Kidney epithelial cell (primary cell): Measurements from ENCODE around the gene LSP1. TPM values are rescaled to one million over a fixed set of nuclear protein-coding genes. Genes with fewer than 3 reads are reported as not detected.

Experiments used
- DNase-seq: peaks from one replicate; pipeline ENCODE4 v3.0.0-alpha.2; 2010; ENCODE audit warnings: low read depth
- H3K27me3 ChIP-seq: 2 replicates; pipeline ENCODE4 v1.6.0; 2011; ENCODE audit warnings: low read length; ENCODE audit not compliant: control insufficient read depth, insufficient read depth
- H3K36me3 ChIP-seq: 2 replicates; pipeline ENCODE4 v1.5.1; 2011; ENCODE audit warnings: low read length; ENCODE audit not compliant: control insufficient read depth, insufficient read depth
- H3K4me3 ChIP-seq: 2 replicates; pipeline ENCODE4 v1.5.1; 2011; ENCODE audit warnings: low read depth, mild to moderate bottlenecking, control low read depth, low read length
- total RNA-seq: library from RNA; depleted of rRNA; stranded (reverse); fragments of >200 nt; gene quantifications from 2 replicates; pipeline ENCODE4 v1.2.3, GENCODE V29; 2015
- TF ChIP-seq, protein P1 (sequence below): IDR thresholded peaks from 2 replicates; pipeline ENCODE4 v1.5.1; 2011; ENCODE audit warnings: mild to moderate bottlenecking, moderate library complexity, low read length, control low read depth, inconsistent platforms; ENCODE audit not compliant: insufficient read depth, poor library complexity, severe bottlenecking

LSP1 gene
- total RNA-seq, 1 donor from 2014 or later, result not detected

DNA sequence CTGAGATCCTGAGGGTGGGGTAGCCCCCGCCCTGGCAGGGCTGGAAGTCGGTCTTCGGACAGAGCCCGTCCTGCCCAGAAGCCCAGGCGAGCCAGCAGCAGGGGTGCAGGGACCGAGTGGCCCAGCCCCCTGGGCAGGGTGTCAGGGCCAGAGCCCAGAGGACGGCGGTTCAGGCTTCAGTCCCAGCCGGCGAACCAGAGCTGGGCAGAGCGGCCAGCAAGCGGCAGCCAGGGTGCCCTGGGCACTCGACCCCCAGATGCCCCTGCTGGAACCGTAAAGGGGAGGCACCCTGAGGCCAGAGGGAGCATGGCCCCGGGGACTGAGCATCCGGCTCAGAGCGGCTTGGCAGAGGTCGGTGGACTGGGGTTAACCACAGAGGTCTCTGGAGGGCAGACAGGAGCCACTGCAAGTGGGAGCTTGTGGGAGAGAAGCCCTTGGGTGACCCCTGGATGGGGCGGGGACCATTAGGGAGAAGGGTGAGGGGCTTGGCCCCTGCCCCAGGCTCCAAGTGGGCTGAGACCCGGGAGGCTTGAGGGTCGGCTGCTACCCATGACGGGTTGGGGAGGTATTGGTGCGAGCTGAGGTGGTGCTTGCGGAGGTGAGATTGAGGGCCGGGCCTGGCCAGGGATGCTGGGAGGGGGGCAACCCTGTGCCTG, 15.9 kb downstream of the LSP1 start:
- TF ChIP-seq, protein P1, sequence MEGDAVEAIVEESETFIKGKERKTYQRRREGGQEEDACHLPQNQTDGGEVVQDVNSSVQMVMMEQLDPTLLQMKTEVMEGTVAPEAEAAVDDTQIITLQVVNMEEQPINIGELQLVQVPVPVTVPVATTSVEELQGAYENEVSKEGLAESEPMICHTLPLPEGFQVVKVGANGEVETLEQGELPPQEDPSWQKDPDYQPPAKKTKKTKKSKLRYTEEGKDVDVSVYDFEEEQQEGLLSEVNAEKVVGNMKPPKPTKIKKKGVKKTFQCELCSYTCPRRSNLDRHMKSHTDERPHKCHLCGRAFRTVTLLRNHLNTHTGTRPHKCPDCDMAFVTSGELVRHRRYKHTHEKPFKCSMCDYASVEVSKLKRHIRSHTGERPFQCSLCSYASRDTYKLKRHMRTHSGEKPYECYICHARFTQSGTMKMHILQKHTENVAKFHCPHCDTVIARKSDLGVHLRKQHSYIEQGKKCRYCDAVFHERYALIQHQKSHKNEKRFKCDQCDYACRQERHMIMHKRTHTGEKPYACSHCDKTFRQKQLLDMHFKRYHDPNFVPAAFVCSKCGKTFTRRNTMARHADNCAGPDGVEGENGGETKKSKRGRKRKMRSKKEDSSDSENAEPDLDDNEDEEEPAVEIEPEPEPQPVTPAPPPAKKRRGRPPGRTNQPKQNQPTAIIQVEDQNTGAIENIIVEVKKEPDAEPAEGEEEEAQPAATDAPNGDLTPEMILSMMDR, result no peak
- no peaks in the 10 kb centered on the region for H3K36me3 ChIP-seq
- DNase-seq, result no peak
- no peak overlapping the region for H3K4me3 ChIP-seq
- peaks cover 41% of the 10 kb centered on the region for H3K27me3 ChIP-seq

DNA sequence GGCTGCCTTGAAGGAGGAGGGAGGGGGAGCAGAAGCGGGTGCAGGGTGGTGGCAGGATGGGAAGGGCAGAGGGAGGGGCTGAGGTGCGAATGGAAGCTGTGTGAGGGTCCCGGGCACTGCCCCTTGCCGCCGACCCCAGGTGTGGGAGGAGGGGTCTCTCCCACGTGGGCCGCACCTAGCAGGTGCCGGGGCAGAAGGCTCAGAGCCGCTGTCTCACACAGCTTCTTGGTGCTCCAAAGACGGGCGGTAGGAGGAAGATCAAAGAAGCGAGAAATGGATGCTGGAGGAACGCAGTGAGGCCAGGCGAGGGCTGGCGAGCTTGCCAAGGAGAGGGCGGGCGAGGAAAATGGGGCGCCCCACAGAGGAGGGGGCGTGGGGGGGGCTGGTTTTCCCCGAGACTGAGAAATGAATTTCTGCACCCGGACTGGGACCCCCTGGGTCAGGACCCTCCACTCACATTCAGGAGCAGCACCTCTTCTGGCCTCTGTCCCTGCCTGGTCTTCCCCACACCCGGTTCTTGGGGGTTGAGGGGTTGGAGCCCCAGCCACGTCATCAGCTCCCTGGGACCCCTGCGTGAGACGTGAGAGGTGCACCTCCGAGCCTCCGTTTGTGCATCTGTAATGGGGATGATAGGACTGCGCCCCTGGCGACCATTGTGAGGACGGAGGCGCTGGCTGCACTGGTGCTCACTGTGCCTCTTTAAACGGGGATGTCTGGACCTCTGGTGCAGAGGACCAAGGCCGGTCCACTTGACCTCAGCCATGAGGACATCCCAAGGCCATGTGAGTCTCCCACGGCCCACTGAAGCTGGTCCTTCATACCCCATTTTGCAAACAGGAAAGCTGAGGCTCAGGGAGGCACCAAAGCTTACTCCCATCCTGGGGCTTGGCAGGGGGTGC, 16.8 kb downstream of the LSP1 start:
- H3K27me3 ChIP-seq, result peaks cover 41% of the 10 kb centered on the region
- no peak for DNase-seq
- no peaks in the 10 kb centered on the region for H3K36me3 ChIP-seq
- no peak overlapping the region for H3K4me3 ChIP-seq
- TF ChIP-seq, protein P1, result no peak

DNA sequence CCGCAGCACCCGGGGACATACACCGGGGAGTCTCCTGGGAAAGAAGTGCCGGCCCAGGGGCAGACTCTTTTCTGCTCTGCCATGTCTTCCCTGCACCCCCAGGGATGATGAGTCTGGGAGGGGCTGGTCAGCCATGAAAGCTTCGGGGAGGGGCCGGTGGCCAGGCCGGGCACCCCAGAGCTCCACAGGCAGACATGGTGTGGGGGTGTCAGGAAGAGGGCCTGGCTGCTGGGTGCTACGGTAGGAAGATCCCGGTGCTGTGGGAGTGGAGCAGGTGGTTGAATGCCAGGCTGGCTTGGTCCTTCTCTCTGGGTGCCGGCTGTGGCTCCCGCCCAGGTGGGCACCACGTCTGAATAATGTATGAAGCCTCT, 17.4 kb downstream of the LSP1 start:
- Histone ChIP-seq H3K4me3 (no peak overlapping the region), H3K36me3 (no peaks in the 10 kb centered on the region), H3K27me3 (peaks cover 41% of the 10 kb centered on the region)
- DNase-seq, result no peak
- TF ChIP-seq, protein P1, result no peak

- Histone ChIP-seq H3K27me3 (peaks cover 41% of the 10 kb centered on the region), H3K36me3 (no peaks in the 10 kb centered on the region), H3K4me3 (no peak overlapping the region)
- TF ChIP-seq, protein P1, result no peak
- no peak for DNase-seq
These were observed 18.0 kb downstream of the LSP1 start for GRCh38 chr11:1870721-1871466.

DNA sequence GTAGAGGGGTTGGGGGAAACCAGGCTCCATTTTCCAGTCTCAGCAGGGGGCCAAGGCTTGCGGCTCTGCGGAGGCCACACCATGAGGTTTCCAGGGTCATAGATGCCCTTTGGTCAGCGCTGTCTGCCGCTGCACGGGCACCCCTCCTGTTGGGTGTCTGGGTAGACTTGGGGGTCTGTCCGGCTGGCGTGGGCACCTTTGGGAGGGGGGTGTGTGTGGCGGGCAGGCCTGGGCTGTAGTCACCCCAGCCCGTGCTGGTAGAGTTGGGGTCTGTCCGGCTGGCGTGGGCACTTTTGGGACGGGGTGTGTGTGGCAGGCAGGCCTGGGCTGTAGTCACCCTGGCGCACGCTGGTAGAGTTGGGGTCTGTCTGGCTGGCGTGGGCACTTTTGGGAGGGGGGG, 18.6 kb downstream of the LSP1 start:
- TF ChIP-seq, protein P1, result no peak
- Histone ChIP-seq H3K27me3 (peaks cover 41% of the 10 kb centered on the region), H3K4me3 (no peak overlapping the region), H3K36me3 (no peaks in the 10 kb centered on the region)
- no peak for DNase-seq
